Measurements from ENCODE around the gene FRMD4A.

FRMD4A gene

DNA sequence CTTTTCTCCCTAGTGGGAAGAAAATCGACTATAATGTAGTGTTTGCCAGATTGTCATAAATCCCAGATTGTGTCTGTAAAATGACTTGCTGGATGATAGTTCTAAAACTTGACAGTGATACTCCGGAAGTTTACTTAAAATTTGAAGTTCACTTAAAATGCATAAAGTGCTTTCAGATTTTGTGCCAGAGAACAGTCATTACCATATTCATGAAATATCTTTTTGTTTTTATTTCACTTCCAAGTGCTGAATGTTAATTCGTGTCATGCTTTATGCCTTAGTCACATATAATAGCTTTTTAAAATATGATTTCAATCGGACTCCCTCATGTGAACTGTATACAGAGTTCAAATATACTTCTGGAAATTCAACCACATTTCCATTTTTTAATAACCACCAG, 713.6 kb downstream of the FRMD4A start:
- no peak for DNase-seq

DNA sequence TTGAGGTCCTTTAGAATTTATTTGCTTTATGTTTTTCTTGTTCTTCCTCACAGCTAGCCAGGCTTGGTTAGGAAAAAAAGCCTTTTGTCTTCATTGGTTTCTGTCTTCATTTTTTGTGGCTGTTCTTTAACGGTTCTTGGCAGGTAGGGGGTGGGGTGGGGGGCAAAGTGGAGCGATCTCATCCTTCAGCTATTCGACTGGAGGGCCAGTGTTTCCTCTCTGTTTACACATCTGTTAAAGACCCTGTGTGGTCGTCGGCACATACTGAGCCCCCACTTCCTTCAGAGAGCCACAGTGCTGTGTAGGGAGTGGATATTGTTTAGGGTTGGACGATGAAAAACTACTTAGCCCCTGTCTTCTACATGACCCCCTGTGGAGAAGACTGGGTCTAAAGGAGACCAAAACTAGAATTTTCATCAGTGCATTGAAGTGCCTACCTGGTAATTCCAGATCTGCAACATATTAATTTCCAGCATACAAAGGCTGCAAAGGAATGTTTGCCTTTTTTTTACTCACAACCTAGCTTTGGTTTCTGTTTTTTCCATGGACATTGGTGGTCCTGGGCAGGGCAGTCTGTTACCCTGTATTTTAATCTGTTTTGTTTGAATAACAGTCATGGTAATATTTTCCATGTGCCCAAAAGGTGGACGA, 714.9 kb downstream of the FRMD4A start:
- no peak for DNase-seq

DNA sequence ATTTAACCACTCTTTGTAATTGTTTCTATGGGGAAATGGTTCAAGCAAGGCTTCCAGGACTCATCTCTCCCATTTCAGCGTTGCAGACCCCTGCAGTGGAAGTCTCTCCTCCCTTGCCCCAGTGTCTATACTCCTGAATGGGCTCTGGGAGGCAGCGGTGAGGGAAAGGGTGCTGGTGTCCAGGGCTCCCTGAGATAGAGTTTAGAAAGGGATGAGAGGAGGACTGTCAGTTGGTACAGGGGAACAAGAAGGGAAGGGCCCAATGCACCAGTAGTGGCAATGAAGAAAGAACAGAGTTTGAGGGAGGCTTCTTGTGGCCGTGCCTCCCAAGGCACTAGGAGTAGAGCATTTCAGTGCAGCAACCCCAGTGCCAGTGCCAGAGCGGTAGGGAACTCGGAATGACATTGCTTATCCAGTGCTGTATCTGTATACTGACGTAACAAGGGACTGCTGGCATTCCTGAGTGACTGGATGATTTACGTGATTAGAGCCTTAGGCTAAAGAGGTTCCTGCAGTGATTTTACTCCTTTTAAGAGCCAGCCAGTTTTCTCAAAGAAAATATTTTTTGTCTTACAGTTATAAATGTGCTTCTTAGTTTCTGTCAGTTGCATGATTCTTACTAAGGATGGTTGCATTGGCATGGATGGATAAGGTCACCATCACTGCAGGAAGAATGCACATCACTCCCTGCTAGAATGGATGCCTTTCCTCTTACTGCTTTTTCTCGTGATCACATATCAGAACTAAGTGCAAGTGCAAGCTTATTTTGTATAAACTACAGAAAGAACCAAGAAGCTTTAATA, 716.0 kb downstream of the FRMD4A start:
- no peak for DNase-seq

DNA sequence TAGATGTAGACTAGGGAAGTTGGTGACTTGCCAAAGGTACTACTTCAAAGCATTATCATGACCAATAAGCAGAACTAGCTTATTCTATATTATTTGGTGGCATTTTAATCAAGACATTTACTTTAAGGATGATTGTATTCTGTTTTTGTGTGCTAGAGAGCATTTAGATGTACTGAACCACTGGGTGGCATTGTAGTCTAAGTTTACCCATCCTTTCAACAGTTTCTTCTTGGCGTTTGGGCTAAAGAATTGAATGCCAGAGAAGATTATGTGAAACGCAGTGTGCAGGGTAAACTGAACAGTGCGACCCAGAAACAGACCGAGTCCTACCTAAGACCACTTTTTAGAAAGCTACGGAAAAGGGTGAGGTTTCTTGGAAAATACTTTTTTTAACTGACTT, 717.2 kb downstream of the FRMD4A start:
- DNase-seq, result no peak

DNA sequence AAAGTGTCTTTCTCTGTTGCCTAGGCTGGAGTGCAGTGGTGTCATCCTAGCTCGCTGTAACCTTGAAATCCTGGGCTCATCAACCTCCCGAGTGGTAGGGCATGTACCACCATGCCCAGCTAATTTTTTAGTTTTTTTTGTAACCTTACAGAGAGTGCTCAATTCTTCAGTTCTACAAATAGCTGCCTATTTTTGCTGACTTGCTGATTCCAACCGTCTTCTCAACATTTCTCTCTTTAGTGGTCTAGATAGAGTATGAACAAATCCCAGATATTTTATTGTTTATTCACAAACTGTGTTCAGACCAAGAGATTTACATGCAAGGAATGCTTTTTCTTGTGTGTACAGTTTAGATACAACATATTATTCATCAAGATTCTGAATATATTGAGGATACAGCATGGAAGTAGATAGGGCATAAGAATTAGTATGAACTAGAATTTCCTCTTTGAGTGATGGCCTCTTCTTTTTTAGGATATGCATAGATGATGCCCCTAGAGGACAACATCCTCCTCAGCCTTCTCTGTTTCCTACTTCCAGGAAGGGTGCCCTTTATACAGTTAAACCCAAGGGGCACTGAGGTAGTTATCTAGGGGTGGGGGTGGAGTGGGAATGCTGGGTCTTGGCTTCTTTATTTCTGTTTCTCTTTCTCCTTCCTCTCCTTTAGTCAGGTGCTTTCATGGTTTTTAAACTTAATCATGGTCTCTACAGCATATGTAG, 717.9 kb downstream of the FRMD4A start:
- no peak for DNase-seq

DNA sequence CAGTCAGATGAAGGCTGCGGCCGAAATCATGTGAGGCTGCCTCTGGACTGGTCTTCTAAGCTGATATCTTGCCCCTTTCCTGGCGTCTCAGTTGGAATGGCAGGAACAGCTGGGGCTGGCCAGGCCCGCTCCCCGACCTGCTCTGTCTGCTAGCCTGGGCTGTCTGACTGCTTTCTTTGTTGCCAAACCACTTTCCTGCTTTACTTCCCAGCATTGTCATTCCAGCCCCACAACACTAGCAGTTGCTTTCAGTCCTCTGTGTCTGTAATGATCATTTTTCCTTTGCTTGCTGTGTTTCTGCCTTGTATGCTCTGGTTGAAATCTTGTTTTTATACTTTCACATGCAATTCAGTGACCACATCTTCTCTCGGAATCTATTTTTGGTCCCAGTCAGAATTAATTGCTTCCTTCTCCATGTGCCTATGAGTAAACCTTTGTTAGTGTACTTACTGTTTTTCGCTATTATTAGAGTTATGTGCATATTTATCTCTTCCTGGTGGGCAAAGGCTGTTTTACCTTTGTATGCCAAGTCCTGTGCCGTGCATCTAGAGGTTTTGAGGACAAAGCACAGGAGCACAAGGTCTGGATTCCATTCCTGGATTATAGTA, 722.4 kb downstream of the FRMD4A start:
- no peak for DNase-seq

DNA sequence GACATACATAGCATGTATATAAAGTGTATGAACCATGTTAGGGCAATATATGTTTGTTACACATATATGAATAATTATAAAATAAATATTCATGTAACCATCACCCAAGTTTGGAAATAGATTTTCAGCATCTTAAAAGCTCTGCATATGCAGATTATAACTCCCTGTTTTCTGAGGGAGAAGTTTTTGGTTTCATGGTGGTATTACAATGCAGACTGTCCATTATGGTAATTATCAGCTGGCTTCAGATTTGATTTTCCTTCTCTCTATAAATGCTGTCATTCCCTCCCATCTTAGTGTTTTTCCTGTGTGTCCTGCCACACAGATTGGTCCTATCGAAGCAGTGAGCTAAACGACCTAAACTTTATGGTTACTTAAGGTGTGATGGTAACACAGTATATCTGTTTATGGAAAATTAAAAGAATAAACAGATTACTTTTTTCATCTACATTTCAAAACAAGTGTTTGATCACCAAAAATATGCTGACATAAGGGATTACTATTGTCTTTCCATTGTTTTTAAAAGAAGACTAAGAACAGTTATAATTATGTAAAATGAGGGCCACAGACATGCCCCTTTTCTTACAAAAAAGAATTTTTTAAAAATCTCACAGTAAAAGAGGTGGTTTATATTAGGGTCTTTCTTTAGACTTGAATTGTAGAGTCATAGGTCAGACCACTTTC, 726.2 kb downstream of the FRMD4A start:
- DNase-seq, result no peak

DNA sequence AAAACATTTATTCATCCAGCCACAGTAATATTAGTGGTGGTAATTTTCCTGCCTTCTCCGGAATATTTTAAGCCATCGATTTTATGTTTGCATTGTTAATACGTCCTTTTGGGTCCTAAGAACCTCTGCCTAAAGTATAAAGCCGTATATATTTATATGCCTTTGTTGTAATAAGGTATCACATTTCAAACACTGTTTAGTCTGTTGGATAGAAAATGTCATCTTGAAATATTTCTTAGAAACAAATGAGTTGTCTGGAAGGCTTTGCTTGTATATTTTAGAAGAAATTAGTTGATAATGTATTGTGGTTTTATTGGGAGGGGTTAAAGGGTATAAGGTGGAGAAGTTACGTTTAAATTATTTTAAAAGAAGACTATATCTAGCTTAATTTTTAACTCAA, 732.8 kb downstream of the FRMD4A start:
- no peak for DNase-seq

DNA sequence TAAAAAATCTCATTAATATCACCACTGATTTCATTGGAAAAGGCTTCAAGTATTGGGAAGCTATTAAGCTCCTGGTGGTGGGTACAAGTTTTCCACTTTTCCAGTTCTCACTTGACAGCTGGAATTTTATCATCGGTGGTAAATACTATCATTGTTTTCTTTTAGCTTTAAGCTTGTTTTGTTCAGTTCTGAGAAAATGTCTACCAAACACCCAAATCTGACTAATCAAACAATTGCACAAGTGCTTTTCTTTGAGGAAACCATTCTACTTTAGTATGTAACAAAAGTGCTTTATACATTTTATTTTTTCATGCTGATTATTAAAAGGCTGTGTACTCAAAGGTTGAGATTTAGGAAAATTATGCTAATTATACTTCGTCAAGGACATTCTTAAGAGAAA, 736.1 kb downstream of the FRMD4A start:
- DNase-seq, result no peak
